Measurements from ENCODE around the gene MPHOSPH6.
A peak's percentile ranks its signal among the peaks of the same experiment; 100 is the strongest.
"Not testable (repeated sequence)": the region's sequence is repeated elsewhere in the genome, so short reads cannot be mapped to it uniquely, and the experiment has no call there.

Gene MPHOSPH6

GRCh38 chr16:82167670-82168069 is 2.4 kb downstream of the MPHOSPH6 start:
- no peak for DNase-seq

GRCh38 chr16:82160226-82160625 is 9.8 kb downstream of the MPHOSPH6 start:
- DNase-seq, result no peak

DNA sequence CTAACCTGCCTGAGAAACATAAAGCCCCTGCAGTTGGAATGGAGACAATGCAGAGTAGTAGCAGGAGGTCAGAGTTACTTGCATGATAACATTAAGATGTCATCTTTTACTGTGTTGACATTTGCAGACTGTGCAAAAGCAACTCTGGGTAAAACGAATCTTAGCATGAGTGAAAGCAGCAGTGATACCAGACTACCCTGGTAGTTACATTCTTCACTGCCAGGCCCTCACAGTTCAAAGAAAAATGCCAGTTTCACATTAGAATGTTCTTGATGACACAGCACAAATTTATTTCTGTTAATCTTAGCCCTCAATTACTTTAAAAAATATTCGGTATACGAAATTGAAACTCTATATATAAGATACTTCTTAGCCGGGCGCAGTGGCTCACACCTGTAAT is 12.2 kb downstream of the MPHOSPH6 start:
- no peak for DNase-seq

GRCh38 chr16:82157534-82157812 is 12.6 kb downstream of the MPHOSPH6 start:
- DNase-seq, result no peak

- DNase-seq, result peak in 1 of 3 donors; percentile 8
Observed at GRCh38 chr16:82156761-82157533, 13.1 kb downstream of the MPHOSPH6 start.

DNA sequence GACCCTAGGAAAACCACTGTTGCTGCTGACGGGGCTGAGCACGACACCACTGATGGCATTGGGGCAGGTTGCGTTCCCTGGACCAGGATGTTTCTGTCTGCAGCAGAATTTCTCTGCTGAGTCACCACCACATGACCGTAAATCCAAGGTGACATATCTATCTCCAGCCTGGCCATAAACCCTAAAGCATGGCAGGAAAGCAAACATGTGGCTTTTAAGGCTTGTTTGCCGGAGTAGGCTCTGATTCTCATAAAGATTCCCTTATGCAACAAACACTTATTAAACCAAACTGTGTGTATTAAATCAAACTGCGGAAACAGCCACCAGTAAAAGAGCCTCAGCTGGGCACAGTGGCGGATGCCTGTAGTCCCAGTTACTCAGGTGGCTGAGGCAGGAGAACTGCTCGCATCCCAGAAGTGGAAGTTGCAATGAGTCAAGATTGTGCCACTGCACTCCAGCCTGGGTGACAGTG is 17.3 kb downstream of the MPHOSPH6 start:
- DNase-seq, result no peak

GRCh38 chr16:82152196-82152595 is 17.8 kb downstream of the MPHOSPH6 start:
- no peak for DNase-seq

DNA sequence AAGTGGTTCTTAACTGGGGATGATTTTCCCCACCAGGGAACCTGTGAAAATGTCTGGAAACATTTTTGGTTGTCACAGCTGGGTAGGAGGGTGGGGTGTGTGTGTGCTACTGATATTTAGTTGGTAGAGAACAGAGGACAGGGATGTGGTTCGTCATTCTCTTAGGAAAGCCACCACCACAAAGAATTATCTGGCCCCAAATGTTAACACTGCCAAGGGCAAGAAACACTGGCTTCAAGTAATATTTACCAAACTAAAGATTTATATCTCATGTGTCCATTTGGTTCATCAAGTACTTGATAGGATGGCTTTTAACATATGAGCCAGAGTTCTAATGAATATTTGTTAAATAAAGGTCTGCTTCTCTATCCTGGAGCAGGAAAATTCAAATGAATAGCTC is 19.5 kb downstream of the MPHOSPH6 start:
- DNase-seq, result no peak

DNA sequence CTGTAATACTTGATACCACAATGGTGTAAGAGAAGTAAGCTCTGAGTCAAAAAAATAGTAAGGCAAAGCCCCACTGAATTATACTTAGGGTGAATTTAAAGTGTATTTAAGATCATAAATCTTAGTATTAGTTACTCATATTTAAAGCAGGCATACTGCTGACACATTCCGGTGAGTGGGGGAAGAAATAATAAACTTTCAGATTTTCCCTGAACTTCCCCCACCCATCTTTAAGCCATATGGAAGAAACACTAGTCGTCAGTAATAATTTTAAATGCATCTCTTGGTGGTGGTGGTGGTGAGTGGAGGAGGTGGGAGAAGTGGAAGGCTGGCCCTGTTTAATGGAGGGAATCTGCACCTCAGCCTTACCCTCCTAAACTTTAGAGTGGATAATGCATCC is 20.5 kb downstream of the MPHOSPH6 start:
- DNase-seq, result no peak

- DNase-seq, result no peak
Observed at GRCh38 chr16:82147546-82147945, 22.5 kb downstream of the MPHOSPH6 start.

DNA sequence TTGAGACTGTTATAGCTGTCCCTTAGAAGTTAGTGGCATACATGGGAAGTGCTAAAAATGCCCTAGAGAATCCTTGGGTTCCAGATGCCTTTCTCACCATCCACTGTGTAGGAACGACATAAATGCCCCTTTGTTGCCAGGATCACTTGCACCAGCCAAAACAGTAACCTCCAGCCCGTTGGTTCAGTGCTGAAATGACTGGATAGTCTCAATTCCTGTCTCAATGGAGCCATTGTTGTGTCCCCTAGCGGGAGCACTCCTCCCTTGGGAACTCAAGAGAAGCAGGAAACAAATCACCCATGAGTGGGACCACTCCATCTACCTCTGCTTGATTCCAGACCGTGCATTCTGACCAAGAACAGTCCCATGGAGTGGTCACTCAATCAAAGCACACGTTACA is 23.1 kb downstream of the MPHOSPH6 start:
- DNase-seq, result no peak

DNA sequence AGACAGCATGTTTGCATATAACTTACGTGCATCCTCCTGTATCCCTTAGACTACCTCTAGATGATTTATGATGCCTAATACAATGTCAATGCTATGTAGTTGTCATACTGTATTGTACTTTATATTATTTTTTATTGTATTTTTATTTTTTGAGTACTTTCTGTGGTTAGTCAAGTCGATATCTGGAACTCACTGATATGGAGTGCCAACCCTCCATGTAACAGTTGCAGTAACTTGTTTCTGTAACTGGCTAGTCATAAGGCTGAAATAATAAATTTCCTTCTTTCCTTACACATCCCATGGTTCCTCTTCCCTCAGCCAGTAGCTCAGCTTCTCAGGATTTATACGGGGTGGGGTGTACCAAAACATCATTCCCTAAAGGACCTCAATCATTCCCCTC is 23.5 kb downstream of the MPHOSPH6 start:
- DNase-seq, result no peak

- not testable (repeated sequence) for DNase-seq
Observed at GRCh38 chr16:82139286-82139571, 30.8 kb downstream of the MPHOSPH6 start.

DNA sequence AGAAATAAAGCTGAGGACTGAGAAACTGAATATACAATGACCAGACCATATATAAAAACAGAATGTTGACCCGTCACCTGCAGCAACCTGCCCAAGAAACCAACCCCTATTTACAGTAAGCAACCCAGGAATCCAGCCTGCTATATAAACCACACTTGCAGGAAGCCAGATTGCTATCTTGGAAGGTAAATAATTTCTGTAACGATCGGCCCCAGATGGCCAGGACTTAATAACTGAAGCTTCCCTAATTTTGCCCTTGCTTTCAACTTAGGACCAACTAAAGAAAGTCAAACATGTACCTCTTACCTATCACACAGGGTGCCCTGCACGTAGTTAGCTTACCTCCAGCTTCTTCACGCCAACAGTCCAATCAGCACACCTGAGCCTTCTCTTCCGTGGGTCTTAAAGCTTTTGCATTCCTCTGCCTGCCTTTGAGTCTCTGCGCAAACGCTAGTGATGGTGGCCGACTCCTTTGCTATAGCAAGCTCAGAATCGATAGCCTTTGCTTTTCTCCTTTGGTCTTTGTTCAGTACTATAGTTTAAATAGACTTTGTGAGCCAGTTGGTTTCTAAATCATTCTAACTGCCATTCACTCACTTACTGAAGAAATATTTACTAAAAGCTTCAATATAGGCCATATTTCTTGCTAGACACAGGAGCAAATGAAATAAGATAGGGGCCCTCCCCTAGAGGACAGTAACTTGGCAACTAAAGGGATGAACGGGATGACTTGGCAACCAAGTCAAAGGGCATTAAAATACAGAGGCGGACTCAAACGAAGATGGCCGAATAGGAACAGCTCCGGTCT is 31.3 kb downstream of the MPHOSPH6 start:
- no peak for DNase-seq

DNA sequence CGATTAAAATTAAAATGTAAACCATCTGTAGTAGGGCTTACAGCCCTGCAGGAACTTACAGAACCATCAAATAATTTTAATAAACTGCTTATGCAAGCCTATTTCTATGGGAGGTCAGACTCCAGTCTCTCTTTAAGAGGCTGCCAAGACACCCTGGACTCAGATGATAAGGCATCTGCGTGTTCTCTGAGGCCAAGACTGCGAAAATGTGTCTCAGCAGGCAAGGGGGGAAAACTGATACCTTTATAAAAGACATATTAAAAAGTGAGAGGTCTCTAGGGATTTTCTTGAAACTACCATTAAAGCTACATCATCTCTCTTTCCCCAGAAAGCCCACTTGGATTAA is 32.2 kb downstream of the MPHOSPH6 start:
- DNase-seq, result no peak

DNA sequence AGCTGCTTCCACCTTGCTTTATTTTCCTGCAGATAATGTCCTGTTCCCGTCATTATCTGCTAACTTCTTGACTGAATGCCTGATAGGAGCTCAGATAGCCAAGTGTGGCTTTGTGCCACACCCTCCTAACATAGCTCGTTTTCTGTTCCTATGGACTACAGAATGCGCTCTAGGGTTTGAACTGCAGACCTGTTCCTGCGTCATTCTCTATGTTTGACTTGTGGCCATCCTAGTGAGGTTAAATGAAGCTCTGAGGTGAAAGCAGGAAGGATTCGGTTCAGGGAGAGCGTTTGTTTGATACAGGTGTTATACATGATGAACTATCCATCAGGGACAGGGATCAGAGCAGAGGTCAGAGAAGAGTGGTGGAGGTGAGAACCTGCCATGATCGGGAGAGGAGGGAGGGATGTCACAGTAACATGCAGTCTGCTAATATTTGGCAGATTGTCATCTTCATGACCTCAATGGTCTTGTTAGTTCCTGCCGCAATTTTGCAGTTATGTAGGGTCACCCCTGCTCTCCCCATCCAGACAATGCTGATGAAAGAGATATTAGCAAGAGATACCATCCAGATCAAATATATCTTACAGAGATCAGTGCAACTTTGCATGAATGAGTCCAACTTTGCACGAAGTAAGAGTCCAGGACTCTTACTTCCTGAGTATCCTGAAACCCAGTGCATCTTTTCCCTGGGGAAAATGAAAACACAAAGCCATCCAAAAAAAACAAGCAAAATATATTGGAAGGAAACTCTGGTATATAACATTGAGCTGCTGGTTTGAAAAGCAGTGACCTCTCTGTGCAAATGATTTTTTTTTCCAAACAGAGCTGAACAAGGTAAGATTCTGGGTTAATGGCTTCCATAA is 32.8 kb downstream of the MPHOSPH6 start:
- no peak for DNase-seq

GRCh38 chr16:82135844-82136243 is 34.2 kb downstream of the MPHOSPH6 start:
- DNase-seq, result no peak

DNA sequence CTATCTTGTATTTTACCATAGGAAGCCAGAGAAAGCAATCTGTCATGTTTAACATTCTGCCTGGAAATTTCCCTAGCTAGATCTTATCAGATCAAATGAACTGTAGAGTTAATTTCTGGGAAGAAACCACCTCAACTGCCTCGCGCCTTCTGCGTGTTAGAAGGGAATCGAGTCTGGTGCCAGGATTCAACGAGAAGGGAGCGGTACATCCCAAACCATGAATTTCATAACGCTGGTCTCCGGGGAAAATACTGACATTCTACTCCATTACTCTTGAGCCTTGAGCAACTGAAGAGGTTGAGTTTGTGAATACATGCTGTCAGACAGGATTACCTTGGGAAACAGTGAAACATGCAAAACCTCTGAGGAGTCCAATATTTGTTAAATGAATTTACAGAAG is 35.2 kb downstream of the MPHOSPH6 start:
- DNase-seq, result no peak

GRCh38 chr16:82133798-82134197 is 36.2 kb downstream of the MPHOSPH6 start:
- DNase-seq, result no peak

DNA sequence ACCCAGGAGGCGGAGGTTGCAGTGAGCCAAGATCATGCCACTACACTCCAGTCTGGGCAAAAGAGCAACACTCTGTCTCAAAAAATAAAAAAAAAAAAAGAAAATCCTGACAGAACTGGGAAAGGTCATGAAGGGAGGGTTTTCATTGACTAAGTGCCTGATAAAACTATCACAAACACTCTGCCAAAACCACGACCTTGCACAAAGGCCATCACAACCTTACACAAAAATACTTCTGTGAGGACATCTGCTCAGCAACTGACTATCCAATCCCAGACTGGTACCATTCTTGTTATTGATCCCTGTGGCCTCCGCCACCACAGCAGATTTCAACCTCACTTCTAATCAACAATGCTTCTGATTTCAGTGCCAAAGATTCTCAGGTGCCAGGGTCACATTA is 40.1 kb downstream of the MPHOSPH6 start:
- no peak for DNase-seq

GRCh38 chr16:82124651-82125050 is 45.4 kb downstream of the MPHOSPH6 start:
- no peak for DNase-seq

GRCh38 chr16:82119405-82119804 is 50.6 kb downstream of the MPHOSPH6 start:
- DNase-seq, result no peak

- DNase-seq, result no peak
Observed at GRCh38 chr16:82118749-82119148, 51.3 kb downstream of the MPHOSPH6 start.

DNA sequence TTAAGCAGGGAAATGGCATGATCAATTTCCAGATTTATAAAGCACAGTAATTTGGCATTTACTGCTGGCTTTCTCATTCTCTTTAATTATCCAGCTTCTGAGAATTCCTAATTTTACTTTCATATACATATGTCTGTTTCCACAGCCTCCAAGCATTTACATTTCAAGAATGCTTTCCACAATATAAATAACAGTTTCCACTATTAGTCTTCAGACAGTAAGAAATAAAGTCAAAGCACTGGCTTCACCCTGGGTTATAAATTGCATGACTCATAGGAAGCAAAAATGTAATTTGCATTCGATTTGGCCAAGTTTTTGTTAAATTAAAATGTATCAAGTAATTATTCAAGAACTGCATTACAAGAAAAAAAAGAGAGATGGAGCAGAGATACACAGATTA is 53.5 kb downstream of the MPHOSPH6 start:
- no peak for DNase-seq
